CD14-positive monocyte (primary cell): Measurements from ENCODE around the gene HEPACAM. TPM values are rescaled to one million over a fixed set of nuclear protein-coding genes. Genes with fewer than 3 reads are reported as not detected.
A peak's percentile ranks its signal among the peaks of the same experiment; 100 is the strongest.

Experiments
- DNase-seq, 3 donors: peaks; one replicate each; pipeline ENCODE4 v3.0.0-alpha.2; 2011 to 2022
- H2AFZ ChIP-seq: 2 replicates; pipeline ENCODE4 v1.6.0; 2012; ENCODE audit warnings: mild to moderate bottlenecking, low read depth, low read length, inconsistent platforms; ENCODE audit not compliant: insufficient read depth, poor library complexity, severe bottlenecking
- H3K27ac ChIP-seq, 2 donors: 1 replicate in 1 of 2; 2 replicates in 1 of 2; pipeline ENCODE4 v1.5.1; 2012 to 2013; ENCODE audit warnings: low read length in 2 of 2, control low read depth in 1 of 2, inconsistent platforms in 1 of 2, low read depth in 1 of 2, mild to moderate bottlenecking in 1 of 2
- H3K27me3 ChIP-seq, 2 donors: one replicate each; pipeline versions ENCODE4 v1.6.0 to v1.6.1; 2011 to 2013; ENCODE audit warnings: low read length in 2 of 2; ENCODE audit not compliant: control insufficient read depth in 2 of 2, insufficient read depth in 2 of 2
- H3K36me3 ChIP-seq, 2 donors: replicated peaks in 1 of 2; 1 replicate in 1 of 2; 2 replicates in 1 of 2; pipeline versions ENCODE4 v1.5.1 to v1.6.1; 2012 to 2013; ENCODE audit warnings: low read length in 2 of 2, control low read depth in 1 of 2, inconsistent platforms in 1 of 2, mild to moderate bottlenecking in 1 of 2; ENCODE audit not compliant: insufficient read depth in 2 of 2, control insufficient read depth in 1 of 2
- H3K4me1 ChIP-seq, 2 donors: 1 replicate in 1 of 2; 2 replicates in 1 of 2; pipeline versions ENCODE4 v1.5.1 to v1.6.1; 2012 to 2013; ENCODE audit warnings: low read length in 2 of 2, control low read depth in 1 of 2, inconsistent platforms in 1 of 2, mild to moderate bottlenecking in 1 of 2, moderate library complexity in 1 of 2; ENCODE audit not compliant: insufficient read depth in 2 of 2, control insufficient read depth in 1 of 2
- H3K4me2 ChIP-seq: replicated peaks from 2 replicates; pipeline ENCODE3; 2012; ENCODE audit warnings: low read length, moderate library complexity, mild to moderate bottlenecking; ENCODE audit not compliant: poor library complexity, severe bottlenecking; ENCODE audit errors: extremely low read depth
- H3K4me3 ChIP-seq, 3 experiments: fragments of 200-600 bp in 1 of 3; sonication (generic) in 1 of 3; replicated peaks in 1 of 3; 1 replicate in 2 of 3; 2 replicates in 1 of 3; pipeline ENCODE4 v1.5.1; 2011 to 2013; ENCODE audit warnings: low read length in 3 of 3, mild to moderate bottlenecking in 3 of 3, control low read depth in 2 of 3, low read depth in 2 of 3, inconsistent platforms in 1 of 3, moderate library complexity in 1 of 3
- H3K79me2 ChIP-seq: 2 replicates; pipeline ENCODE4 v1.6.0; 2012; ENCODE audit warnings: mild to moderate bottlenecking, control low read depth, inconsistent platforms, low read length, moderate library complexity; ENCODE audit not compliant: insufficient read depth
- H3K9ac ChIP-seq: 2 replicates; pipeline ENCODE4 v1.6.0; 2017; ENCODE audit warnings: low read length, mild to moderate bottlenecking; ENCODE audit not compliant: insufficient read depth, poor library complexity, severe bottlenecking
- H3K9me3 ChIP-seq, 2 donors: replicated peaks in 1 of 2; 1 replicate in 1 of 2; 2 replicates in 1 of 2; pipeline versions ENCODE4 v1.5.1 to v1.6.1; 2012 to 2013; ENCODE audit warnings: low read length in 2 of 2, control low read depth in 1 of 2; ENCODE audit not compliant: control insufficient read depth in 1 of 2, insufficient read depth in 1 of 2
- H4K20me1 ChIP-seq: 2 replicates; pipeline ENCODE4 v1.6.0; 2012; ENCODE audit warnings: mild to moderate bottlenecking, low read length, control low read depth, moderate library complexity; ENCODE audit not compliant: insufficient read depth
- H3K27ac Mint-ChIP-seq, 7 donors: one replicate each; pipeline ENCODE4 v1.8.0; 2020; ENCODE audit warnings: mild to moderate bottlenecking in 7 of 7, mixed read lengths in 7 of 7, moderate library complexity in 6 of 7, inconsistent platforms in 2 of 7
- H3K27me3 Mint-ChIP-seq, 3 donors: one replicate each; pipeline ENCODE4 v1.8.0; 2021 to 2022; ENCODE audit warnings: low read depth in 3 of 3, mild to moderate bottlenecking in 3 of 3, mixed read lengths in 3 of 3, moderate library complexity in 3 of 3, inconsistent platforms in 1 of 3
- H3K36me3 Mint-ChIP-seq, 2 donors: one replicate each; pipeline ENCODE4 v1.8.0; 2020; ENCODE audit warnings: mixed read lengths in 2 of 2, inconsistent platforms in 1 of 2, mild to moderate bottlenecking in 1 of 2
- H3K4me1 Mint-ChIP-seq: one replicate; pipeline ENCODE4 v1.8.0; 2020; ENCODE audit warnings: mild to moderate bottlenecking, mixed read lengths
- H3K4me3 Mint-ChIP-seq, 2 donors: one replicate each; pipeline ENCODE4 v1.8.0; 2020; ENCODE audit warnings: mild to moderate bottlenecking in 2 of 2, mixed read lengths in 2 of 2, moderate library complexity in 1 of 2
- H3K9me3 Mint-ChIP-seq, 7 donors: one replicate each; pipeline ENCODE4 v1.8.0; 2020 to 2022; ENCODE audit warnings: mixed read lengths in 7 of 7, mild to moderate bottlenecking in 6 of 7, moderate library complexity in 6 of 7, inconsistent platforms in 2 of 7
- WGBS: methylation state at CpG from one replicate; pipeline ENCODE4 v1.1.5; 2013; ENCODE audit warnings: missing lambda C conversion rate; ENCODE audit not compliant: insufficient coverage; 5-methylcytosine and 5-hydroxymethylcytosine counted together
- intact Hi-C, 2 donors: fragments of 100-400 bp; cut with micrococcal nuclease; formaldehyde crosslinking; loops; one replicate each; pipeline versions ENCODE4 v1.15.0 to v1.15.1; 2023
- polyA plus RNA-seq, 3 donors: library from polyadenylated mRNA; depleted of rRNA in 1 of 3; unstranded in 2 of 3; stranded (reverse) in 1 of 3; fragments of 300-500 nt in 2 of 3; fragments of >200 nt in 1 of 3; fragmentation: Illumina TruSeq in 2 of 3; gene quantifications; 1 replicate in 2 of 3; 2 replicates in 1 of 3; pipeline ENCODE4 v1.2.3, GENCODE V29; 2012 to 2021
- TF ChIP-seq, protein P1 (sequence below): fragments of 200-600 bp; IDR thresholded peaks from one replicate; pipeline ENCODE4 v1.8.0; 2022; ENCODE audit warnings: antibody characterized with exemption, mild to moderate bottlenecking

HEPACAM gene
- polyA plus RNA-seq, 3 donors, result not detected

DNA sequence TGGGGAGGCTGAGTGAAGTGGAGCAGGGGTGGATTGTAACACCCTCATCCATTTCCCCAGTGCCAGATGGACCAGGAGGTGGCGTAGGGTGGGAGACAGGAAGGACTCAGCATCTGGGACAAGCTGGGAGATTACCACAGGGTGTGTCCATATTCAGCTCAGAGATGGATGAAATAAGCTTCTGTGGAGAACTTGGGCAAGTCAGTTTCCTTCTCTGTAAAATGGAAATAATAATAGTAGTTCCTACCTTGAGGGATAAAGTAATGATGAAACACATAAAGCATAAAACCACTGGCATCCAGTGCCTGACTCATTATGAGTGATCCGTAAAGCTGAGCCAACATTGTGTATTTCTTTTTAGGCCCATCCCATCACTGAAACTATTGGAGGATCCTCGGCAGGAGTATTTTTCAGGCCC, 37.6 kb downstream of the HEPACAM start:
- peaks cover 2 to 13% (median 3%) of the 10 kb centered on the region in 3 donors for H3K27me3 Mint-ChIP-seq
- no peak overlapping the region for H3K4me3 Mint-ChIP-seq
- intact Hi-C loops, result no loop called here
- no peak overlapping the region for H3K4me3 ChIP-seq
- H4K20me1 ChIP-seq, result no peaks in the 10 kb centered on the region
- peaks cover 11 to 16% of the 10 kb centered on the region in 2 donors for H3K4me1 ChIP-seq
- no peaks in the 10 kb centered on the region for H3K79me2 ChIP-seq
- H3K27me3 ChIP-seq, result peaks cover 0 to 2% of the 10 kb centered on the region in 2 donors
- H3K9me3 ChIP-seq, result no peaks in the 10 kb centered on the region
- H3K4me1 Mint-ChIP-seq, result peaks cover 20% of the 10 kb centered on the region
- TF ChIP-seq, protein P1, sequence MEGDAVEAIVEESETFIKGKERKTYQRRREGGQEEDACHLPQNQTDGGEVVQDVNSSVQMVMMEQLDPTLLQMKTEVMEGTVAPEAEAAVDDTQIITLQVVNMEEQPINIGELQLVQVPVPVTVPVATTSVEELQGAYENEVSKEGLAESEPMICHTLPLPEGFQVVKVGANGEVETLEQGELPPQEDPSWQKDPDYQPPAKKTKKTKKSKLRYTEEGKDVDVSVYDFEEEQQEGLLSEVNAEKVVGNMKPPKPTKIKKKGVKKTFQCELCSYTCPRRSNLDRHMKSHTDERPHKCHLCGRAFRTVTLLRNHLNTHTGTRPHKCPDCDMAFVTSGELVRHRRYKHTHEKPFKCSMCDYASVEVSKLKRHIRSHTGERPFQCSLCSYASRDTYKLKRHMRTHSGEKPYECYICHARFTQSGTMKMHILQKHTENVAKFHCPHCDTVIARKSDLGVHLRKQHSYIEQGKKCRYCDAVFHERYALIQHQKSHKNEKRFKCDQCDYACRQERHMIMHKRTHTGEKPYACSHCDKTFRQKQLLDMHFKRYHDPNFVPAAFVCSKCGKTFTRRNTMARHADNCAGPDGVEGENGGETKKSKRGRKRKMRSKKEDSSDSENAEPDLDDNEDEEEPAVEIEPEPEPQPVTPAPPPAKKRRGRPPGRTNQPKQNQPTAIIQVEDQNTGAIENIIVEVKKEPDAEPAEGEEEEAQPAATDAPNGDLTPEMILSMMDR, result no peak
- H3K9me3 Mint-ChIP-seq, result no peaks in the 10 kb centered on the region
- no peak overlapping the region for H3K9ac ChIP-seq
- no peaks in the 10 kb centered on the region for H3K36me3 ChIP-seq
- no CpG with 5 or more reads among the region's 3 CpGs for WGBS
- no peak for DNase-seq
- H3K27ac Mint-ChIP-seq, result peak overlapping the region in 1 of 7 donors; percentile 50
- no peak overlapping the region for H3K4me2 ChIP-seq
- no peak overlapping the region for H2AFZ ChIP-seq
- no peaks in the 10 kb centered on the region for H3K36me3 Mint-ChIP-seq
- H3K27ac ChIP-seq, result no peak overlapping the region

DNA sequence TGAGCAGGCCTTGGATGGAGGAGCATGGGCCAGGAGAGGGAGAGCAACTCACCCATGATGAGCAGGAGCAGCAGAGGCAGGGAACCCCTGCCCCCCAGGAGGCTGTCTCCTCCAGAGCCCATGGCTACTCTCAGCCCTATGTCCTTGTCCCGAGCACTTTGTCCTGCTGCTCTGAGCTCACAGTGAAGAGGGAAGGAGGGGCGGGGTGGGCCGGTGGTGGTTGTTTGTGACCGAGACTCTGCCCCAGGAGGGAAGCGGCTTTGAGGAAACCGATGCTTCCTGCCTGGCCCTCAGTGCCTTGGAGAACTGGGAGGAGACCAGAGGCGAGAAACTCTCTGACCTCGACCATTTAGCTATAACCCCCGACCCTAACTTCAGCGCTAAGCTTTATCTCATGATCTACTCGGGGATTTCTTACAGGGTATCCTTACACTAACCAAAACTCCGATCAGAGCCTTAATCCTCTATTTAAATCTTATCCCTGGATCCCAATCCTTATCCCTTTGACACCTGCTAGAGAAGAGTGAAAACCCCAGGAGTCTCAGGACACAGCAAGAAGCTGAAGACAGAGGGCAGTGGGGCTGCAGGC, 38.1 kb downstream of the HEPACAM start, which contains the start of gene ROBO4:
TSS of gene ROBO4 (minus strand) at position 192 of the 589 bp plus-strand sequence. CDS start at position 122, 70 bp downstream.
- Histone ChIP-seq H4K20me1 (no peaks in the 10 kb centered on the region), H3K27ac (no peak within 1 kb of the TSS), H3K27me3 (peaks cover 0 to 2% of the 10 kb centered on the region in 2 donors), H3K36me3 (no peaks in the 10 kb centered on the region), H3K4me1 (peaks cover 16% of the 10 kb centered on the region in 2 donors), H2AFZ (peak within 1 kb of the TSS; percentile 68), H3K4me3 (no peak within 1 kb of the TSS), H3K9me3 (no peaks in the 10 kb centered on the region), H3K79me2 (no peaks in the 10 kb centered on the region), H3K9ac (no peak within 1 kb of the TSS), H3K4me2 (no peak within 1 kb of the TSS)
- Mint-ChIP-seq H3K4me3 (no peak within 1 kb of the TSS), H3K9me3 (no peaks in the 10 kb centered on the region), H3K36me3 (no peaks in the 10 kb centered on the region), H3K27ac (peak within 1 kb of the TSS in 4 of 7 donors; percentile 9 to 50 (median 26)), H3K27me3 (peaks cover 2 to 13% (median 3%) of the 10 kb centered on the region in 3 donors), H3K4me1 (peaks cover 25% of the 10 kb centered on the region)
- intact Hi-C loops, result no loop called here
- WGBS, result 0% methylated on average over 7 of the region's 12 CpGs
- DNase-seq, result no peak
- TF ChIP-seq, protein P1, result no peak
